ENCODE results near the gene NR6A1.

GRCh38 chr9:124499216-124499615 lies 271.9 kb downstream of the NR6A1 start:
- TF ChIP-seq ZNF263 (CRISPR knock-in tag; IDR thresholded peaks at IDR 0.05; ENCODE audit: low read depth) = no peak
- TF ChIP-seq, protein P1, sequence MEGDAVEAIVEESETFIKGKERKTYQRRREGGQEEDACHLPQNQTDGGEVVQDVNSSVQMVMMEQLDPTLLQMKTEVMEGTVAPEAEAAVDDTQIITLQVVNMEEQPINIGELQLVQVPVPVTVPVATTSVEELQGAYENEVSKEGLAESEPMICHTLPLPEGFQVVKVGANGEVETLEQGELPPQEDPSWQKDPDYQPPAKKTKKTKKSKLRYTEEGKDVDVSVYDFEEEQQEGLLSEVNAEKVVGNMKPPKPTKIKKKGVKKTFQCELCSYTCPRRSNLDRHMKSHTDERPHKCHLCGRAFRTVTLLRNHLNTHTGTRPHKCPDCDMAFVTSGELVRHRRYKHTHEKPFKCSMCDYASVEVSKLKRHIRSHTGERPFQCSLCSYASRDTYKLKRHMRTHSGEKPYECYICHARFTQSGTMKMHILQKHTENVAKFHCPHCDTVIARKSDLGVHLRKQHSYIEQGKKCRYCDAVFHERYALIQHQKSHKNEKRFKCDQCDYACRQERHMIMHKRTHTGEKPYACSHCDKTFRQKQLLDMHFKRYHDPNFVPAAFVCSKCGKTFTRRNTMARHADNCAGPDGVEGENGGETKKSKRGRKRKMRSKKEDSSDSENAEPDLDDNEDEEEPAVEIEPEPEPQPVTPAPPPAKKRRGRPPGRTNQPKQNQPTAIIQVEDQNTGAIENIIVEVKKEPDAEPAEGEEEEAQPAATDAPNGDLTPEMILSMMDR (IDR thresholded peaks at IDR 0.05) = no peak

Data from WTC11 (cell line).